Testis (tissue), 3 donors: ENCODE results near the gene ZNF227. TPM values are rescaled to one million over a fixed set of nuclear protein-coding genes. Genes with fewer than 3 reads are reported as not detected.
"Not testable (repeated sequence)": the region's sequence is repeated elsewhere in the genome, so short reads cannot be mapped to it uniquely, and the experiment has no call there.

Source experiments
- DNase-seq: peaks from one replicate; pipeline ENCODE4 v3.0.0-alpha.2; 2019
- H3K27ac ChIP-seq, 2 donors: fragments of 200-600 bp; sonication (generic); one replicate each; pipeline ENCODE4 v1.5.1; 2019
- H3K27me3 ChIP-seq: fragments of 200-600 bp; sonication (generic); one replicate; pipeline ENCODE4 v1.5.1; 2019
- H3K36me3 ChIP-seq: fragments of 200-600 bp; sonication (generic); one replicate; pipeline ENCODE4 v1.5.1; 2017; ENCODE audit warnings: low read depth; ENCODE audit errors: missing control alignments
- H3K4me1 ChIP-seq: fragments of 200-600 bp; sonication (generic); one replicate; pipeline ENCODE4 v1.5.1; 2019
- H3K4me3 ChIP-seq, 2 donors: fragments of 200-600 bp; sonication (generic); one replicate each; pipeline ENCODE4 v1.5.1; 2017 to 2019
- H3K9me3 ChIP-seq: fragments of 200-600 bp; sonication (generic); one replicate; pipeline ENCODE4 v1.5.1; 2017
- POLR2A ChIP-seq: fragments of 450-650 bp; IDR thresholded peaks from one replicate; pipeline ENCODE4 v1.6.1; 2017; ENCODE audit warnings: antibody characterized with exemption, mild to moderate bottlenecking, moderate library complexity
- WGBS, 2 donors: methylation state at CpG; one replicate each; pipeline ENCODE4 v1.1.5; 2018; 5-methylcytosine and 5-hydroxymethylcytosine counted together
- intact Hi-C: fragments of 100-400 bp; cut with DNase I; formaldehyde crosslinking; loops from one replicate; pipeline ENCODE4 v1.15.1; 2023; ENCODE audit warnings: low total_unique reads
- polyA plus RNA-seq: library from polyadenylated mRNA; stranded (reverse); fragments of 350-450 nt; fragmentation: Illumina TruSeq; extraction: RNeasy Lipid Tissue Mini Kit (QIAGEN cat#74804); gene quantifications from one replicate; pipeline ENCODE4 v1.2.3, GENCODE V29; 2014; ENCODE audit warnings: low read depth, low replicate concordance; ENCODE audit not compliant: insufficient read depth
- total RNA-seq, 2 donors: library from RNA; depleted of rRNA; stranded (reverse); fragments of >200 nt; gene quantifications; one replicate each; pipeline ENCODE4 v1.2.3, GENCODE V29; 2016
- TF ChIP-seq, protein P1 (sequence below), 3 experiments: fragments of 450-650 bp in 2 of 3; fragments of 200-600 bp in 1 of 3; sonication (generic) in 1 of 3; IDR thresholded peaks; one replicate each; pipeline ENCODE4 v1.5.1; 2016 to 2019; ENCODE audit warnings: antibody characterized with exemption in 3 of 3, mild to moderate bottlenecking in 2 of 3, moderate library complexity in 1 of 3

Gene ZNF227
- total and polyA plus RNA-seq, 3 donors from 2014 or later: 12.8 to 25.0 (median 19.8) TPM

DNA sequence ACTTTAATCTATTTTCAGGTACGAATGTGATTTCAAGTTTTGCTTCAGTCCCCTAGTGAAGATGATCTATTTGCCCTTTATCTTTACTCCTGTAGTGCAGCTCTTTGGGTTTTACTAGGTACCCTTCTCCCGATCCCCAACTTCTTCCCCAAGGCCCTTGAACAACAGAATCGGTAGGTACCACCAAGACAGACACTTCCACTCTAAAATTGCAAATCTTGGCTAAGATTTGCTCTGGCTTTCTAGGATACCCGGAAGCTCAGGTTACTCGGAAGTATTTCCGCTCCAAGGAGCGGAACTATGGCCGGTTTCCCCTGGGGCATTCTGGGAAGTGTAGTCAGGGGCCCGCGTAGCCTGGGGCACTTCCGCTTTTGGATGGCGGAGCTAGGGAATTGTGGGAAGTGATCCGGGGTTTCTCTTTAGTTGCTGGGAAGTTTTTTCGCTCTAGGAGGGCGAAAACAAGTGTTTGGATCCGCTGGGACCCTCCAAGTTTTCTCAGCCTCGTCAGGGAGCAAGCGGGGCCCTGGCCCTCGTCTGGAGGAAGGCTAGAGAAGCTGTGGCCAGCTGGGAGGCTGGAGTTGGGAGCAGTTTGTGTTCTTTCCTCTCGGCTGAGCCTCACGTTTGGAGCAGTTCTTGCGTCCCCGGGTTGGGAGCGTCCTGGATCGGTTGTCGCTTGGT lies 5.1 kb upstream of the ZNF227 start:
- 3% methylated on average over 26 of the region's 26 CpGs for WGBS, 2 donors
- TF ChIP-seq POLR2A: no peak
- TF ChIP-seq, protein P1, sequence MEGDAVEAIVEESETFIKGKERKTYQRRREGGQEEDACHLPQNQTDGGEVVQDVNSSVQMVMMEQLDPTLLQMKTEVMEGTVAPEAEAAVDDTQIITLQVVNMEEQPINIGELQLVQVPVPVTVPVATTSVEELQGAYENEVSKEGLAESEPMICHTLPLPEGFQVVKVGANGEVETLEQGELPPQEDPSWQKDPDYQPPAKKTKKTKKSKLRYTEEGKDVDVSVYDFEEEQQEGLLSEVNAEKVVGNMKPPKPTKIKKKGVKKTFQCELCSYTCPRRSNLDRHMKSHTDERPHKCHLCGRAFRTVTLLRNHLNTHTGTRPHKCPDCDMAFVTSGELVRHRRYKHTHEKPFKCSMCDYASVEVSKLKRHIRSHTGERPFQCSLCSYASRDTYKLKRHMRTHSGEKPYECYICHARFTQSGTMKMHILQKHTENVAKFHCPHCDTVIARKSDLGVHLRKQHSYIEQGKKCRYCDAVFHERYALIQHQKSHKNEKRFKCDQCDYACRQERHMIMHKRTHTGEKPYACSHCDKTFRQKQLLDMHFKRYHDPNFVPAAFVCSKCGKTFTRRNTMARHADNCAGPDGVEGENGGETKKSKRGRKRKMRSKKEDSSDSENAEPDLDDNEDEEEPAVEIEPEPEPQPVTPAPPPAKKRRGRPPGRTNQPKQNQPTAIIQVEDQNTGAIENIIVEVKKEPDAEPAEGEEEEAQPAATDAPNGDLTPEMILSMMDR (IDR thresholded peaks at IDR 0.05): no peak
- intact Hi-C loops: no loop called here

GRCh38 chr19:44212866-44213346 lies 574 bp downstream of the ZNF227 start:
- Histone ChIP-seq H3K27me3 (no peaks in the 10 kb centered on the region), H3K4me1 (peaks cover 3% of the 10 kb centered on the region), H3K4me3 (peak overlapping the region; percentile 56 to 73), H3K36me3 (no peaks in the 10 kb centered on the region), H3K27ac (peak overlapping the region; percentile 71 to 83), H3K9me3 (no peaks in the 10 kb centered on the region)
- WGBS, 2 donors: 2 to 3% methylated on average over 15 of the region's 15 CpGs
- intact Hi-C loops: no loop called here
- TF ChIP-seq, protein P1 (IDR thresholded peaks at IDR 0.05): no peak
- no peak for TF ChIP-seq POLR2A
- no peak for DNase-seq

More for the DNA sequence above, 5.1 kb upstream of the ZNF227 start:
- Histone ChIP-seq H3K4me3 (peak overlapping the region; percentile 65 to 68), H3K4me1 (peaks cover 3% of the 10 kb centered on the region), H3K36me3 (no peaks in the 10 kb centered on the region), H3K9me3 (no peaks in the 10 kb centered on the region), H3K27me3 (no peaks in the 10 kb centered on the region), H3K27ac (peak overlapping the region; percentile 72 to 91)
- DNase-seq: peak; percentile 92

DNA sequence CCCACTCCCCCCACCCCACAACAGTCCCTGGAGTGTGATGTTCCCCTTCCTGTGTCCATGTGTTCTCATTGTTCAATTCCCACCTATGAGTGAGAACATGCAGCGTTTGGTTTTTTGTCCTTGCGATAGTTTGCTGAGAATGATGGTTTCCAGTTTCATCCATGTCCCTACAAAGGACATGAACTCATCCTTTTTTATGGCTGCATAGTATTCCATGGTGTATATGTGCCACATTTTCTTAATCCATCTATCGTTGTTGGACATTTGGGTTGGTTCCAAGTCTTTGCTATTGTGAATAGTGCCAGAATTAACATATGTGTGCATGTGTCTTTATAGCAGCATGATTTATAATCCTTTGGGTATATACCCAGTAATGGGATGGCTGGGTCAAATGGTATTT lies 7.6 kb downstream of the ZNF227 start:
- H3K4me3 ChIP-seq, H3K9me3 ChIP-seq, DNase-seq, H3K4me1 ChIP-seq, H3K36me3 ChIP-seq, H3K27me3 ChIP-seq, H3K27ac ChIP-seq, intact Hi-C loops: not testable (repeated sequence)
- 97 to 100% methylated on average over 3 of the region's 3 CpGs for WGBS, 2 donors

DNA sequence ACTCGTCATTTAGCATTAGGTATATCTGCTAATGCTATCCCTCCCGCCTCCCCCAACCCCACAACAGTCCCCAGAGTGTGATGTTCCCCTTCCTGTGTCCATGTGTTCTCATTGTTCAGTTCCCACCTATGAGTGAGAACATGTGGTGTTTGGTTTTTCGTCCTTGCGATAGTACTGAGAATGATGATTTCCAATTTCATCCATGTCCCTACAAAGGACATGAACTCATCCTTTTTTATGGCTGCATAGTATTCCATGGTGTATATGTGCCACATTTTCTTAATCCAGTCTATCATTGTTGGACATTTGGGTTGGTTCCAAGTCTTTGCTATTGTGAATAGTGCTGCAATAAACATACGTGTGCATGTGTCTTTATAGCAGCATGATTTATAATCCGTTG lies 8.4 kb downstream of the ZNF227 start:
- H3K9me3 ChIP-seq, H3K27me3 ChIP-seq, H3K27ac ChIP-seq, intact Hi-C loops, H3K4me3 ChIP-seq, H3K36me3 ChIP-seq, H3K4me1 ChIP-seq, DNase-seq: not testable (repeated sequence)
- 95 to 98% methylated on average over 5 to 6 of the region's 6 CpGs for WGBS, 2 donors

DNA sequence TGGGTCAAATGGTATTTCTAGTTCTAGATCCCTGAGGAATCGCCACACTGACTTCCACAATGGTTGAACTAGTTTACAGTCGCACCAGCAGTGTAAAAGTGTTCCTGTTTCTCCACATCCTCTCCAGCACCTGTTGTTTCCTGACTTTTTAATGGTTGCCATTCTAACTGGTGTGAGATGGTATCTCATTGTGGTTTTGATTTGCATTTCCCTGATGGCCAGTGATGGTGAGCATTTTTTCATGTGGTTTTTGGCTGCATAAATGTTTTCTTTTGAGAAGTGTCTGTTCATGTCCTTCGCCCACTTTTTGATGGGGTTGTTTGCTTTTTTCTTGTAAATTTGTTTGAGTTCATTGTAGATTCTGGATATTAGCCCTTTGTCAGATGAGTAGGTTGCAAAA lies 9.0 kb downstream of the ZNF227 start:
- intact Hi-C loops, H3K27me3 ChIP-seq, H3K4me1 ChIP-seq, DNase-seq, H3K36me3 ChIP-seq, H3K9me3 ChIP-seq, H3K27ac ChIP-seq, H3K4me3 ChIP-seq: not testable (repeated sequence)
- 95 to 100% methylated on average over 1 to 3 of the region's 3 CpGs for WGBS, 2 donors

- no peak for DNase-seq
- Histone ChIP-seq H3K4me3 (no peak overlapping the region), H3K36me3 (no peaks in the 10 kb centered on the region), H3K27me3 (no peaks in the 10 kb centered on the region), H3K4me1 (no peaks in the 10 kb centered on the region), H3K9me3 (no peaks in the 10 kb centered on the region), H3K27ac (no peak overlapping the region)
- intact Hi-C loops: no loop called here
- 90 to 97% methylated on average over 3 of the region's 3 CpGs for WGBS, 2 donors
- TF ChIP-seq, protein P1 (IDR thresholded peaks at IDR 0.05): no peak
- TF ChIP-seq POLR2A: no peak
These were observed 16.0 kb downstream of the ZNF227 start for GRCh38 chr19:44228318-44228717.
